HCT116 (cell line): Measurements from ENCODE around the gene FOXK1.

ENCODE experiments used
- CBX3 ChIP-seq: IDR thresholded peaks from 2 replicates; pipeline ENCODE4 v1.6.1; 2012; ENCODE audit warnings: low read depth
- POLR2A ChIP-seq: IDR thresholded peaks from 2 replicates; pipeline ENCODE4 v1.7.0; 2011; ENCODE audit warnings: borderline replicate concordance; ENCODE audit not compliant: insufficient read depth, insufficient read length; ENCODE audit errors: extremely low read depth
- SIN3A ChIP-seq: IDR thresholded peaks from 2 replicates; pipeline ENCODE4 v1.6.1; 2012; ENCODE audit warnings: low read depth
- SRF ChIP-seq: IDR thresholded peaks from 2 replicates; pipeline ENCODE4 v1.6.1; 2012; ENCODE audit warnings: low read depth
- TF ChIP-seq, protein P1 (sequence below), 3 experiments: fragments of 200-600 bp in 1 of 3; sonication (generic) in 1 of 3; IDR thresholded peaks in 2 of 3; conservative IDR thresholded peaks in 1 of 3; 2 replicates each; pipeline ENCODE4 v1.5.1; 2012 to 2017; ENCODE audit warnings: low read depth in 2 of 3, low read length in 2 of 3, antibody characterized with exemption in 1 of 3, borderline replicate concordance in 1 of 3, control low read depth in 1 of 3, mild to moderate bottlenecking in 1 of 3, mixed read lengths in 1 of 3, mixed run types in 1 of 3, moderate library complexity in 1 of 3; ENCODE audit not compliant: insufficient read depth in 1 of 3

DNA sequence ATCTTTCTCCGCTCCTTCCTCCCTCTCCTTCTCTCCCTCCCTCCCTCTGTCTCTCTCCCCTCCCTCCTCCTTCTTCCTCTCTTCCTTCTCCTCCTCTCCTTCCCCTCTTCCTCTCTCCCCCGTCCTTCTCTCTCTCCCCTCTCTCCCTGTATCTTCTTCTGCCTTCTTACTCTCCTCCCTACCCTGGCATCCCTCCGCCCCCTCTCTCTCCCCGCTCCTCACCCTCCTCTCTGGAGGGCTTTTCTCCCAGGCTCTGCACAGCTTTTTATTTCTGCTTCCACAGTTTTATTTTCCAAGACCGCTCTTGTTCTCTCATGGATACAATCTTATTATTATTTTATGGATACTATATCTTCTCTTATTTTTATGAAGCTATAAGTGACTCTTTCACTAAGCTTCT lies 125.9 kb downstream of the FOXK1 start:
- TF ChIP-seq, protein P1, sequence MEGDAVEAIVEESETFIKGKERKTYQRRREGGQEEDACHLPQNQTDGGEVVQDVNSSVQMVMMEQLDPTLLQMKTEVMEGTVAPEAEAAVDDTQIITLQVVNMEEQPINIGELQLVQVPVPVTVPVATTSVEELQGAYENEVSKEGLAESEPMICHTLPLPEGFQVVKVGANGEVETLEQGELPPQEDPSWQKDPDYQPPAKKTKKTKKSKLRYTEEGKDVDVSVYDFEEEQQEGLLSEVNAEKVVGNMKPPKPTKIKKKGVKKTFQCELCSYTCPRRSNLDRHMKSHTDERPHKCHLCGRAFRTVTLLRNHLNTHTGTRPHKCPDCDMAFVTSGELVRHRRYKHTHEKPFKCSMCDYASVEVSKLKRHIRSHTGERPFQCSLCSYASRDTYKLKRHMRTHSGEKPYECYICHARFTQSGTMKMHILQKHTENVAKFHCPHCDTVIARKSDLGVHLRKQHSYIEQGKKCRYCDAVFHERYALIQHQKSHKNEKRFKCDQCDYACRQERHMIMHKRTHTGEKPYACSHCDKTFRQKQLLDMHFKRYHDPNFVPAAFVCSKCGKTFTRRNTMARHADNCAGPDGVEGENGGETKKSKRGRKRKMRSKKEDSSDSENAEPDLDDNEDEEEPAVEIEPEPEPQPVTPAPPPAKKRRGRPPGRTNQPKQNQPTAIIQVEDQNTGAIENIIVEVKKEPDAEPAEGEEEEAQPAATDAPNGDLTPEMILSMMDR (IDR thresholded peaks at IDR 0.05 in 2 of 3, conservative IDR thresholded peaks at IDR 0.05 in 1 of 3; ENCODE audit: borderline replicate concordance in 1 of 3, insufficient read depth in 1 of 3, low read depth in 2 of 3, low read length in 2 of 3) = no peak
- TF ChIP-seq SRF (no peak), SIN3A (no peak), CBX3 (no peak), POLR2A (no peak)
